IPS DF 4.7 (cell line): ENCODE results near the gene CCDC197.
A peak's percentile ranks its signal among the peaks of the same experiment; 100 is the strongest.

Experiments used
- DNase-seq: peaks from one replicate; pipeline ENCODE4 v3.0.0-alpha.2; 2013; ENCODE audit warnings: low spot score; ENCODE audit errors: extremely low read depth

CCDC197 gene

GRCh38 chr14:94022532-94023411 lies 25.7 kb downstream of the CCDC197 start:
- DNase-seq = no peak

DNA sequence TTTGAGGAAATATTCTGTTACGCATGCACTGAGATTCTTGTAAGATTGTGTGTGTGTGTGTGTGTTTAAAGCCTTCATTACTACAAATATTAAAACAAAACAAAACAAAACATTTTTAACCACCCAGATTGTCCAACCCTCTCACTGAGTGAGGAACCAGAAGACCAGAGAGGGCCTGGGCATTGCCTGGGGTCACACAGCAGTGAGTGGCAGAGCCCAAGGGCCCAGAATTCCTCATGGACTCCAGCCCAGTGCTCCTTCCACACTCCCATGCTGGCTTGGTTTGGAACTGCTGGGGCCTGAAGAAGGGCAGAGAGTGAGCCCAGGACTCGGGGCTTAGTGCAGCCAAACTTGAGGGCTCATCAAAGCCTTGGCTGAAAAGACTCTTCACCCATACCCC lies 27.4 kb downstream of the CCDC197 start:
- no peak for DNase-seq

DNA sequence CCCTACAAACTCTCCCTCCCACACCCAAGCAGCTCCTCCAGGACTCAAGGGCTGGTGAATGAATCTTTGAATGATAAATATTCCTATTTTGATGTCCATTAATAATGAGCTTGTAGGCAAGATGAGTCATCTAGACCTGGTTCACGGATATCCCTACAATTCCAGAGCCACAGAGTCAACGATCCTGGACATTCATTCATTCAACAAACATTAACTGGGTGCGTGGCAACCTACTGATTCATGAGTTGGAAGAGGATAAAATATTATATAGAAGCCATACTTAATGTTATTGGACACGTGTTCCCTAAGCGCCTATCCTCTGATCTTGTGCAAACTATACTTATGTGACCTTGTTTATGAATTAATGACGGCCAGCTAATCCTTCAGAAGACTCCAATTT lies 28.6 kb downstream of the CCDC197 start:
- no peak for DNase-seq

GRCh38 chr14:94026173-94026888 lies 29.2 kb downstream of the CCDC197 start, which contains the start of gene OTUB2:
OTUB2 (plus strand) TSS chr14:94026340; CDS start chr14:94026538, 198 bp downstream.
- DNase-seq = peak; percentile 91

- no peak for DNase-seq
Observed at GRCh38 chr14:94026889-94027469, 29.9 kb downstream of the CCDC197 start.

GRCh38 chr14:94027566-94028449 lies 30.7 kb downstream of the CCDC197 start:
- no peak for DNase-seq

DNA sequence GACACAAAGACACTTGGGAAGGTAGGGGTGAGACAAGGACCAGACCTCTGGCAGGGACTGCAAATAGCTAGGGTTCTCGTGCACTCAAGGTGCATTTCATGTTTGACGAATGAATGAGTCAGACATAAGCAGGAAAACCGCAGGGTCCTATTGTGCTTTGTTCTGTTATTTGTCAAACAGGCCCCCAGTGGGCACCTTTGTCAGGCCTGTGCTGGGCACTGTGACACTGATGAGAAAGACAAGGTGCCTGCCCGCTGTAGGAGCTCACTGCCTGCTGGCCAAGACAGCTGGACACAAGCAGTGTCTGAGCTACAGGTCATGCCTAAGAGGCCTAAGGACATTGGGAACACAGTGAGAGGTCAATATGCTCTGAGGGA lies 31.3 kb downstream of the CCDC197 start:
- no peak for DNase-seq

- DNase-seq = no peak
Observed at GRCh38 chr14:94029265-94029664, 32.2 kb downstream of the CCDC197 start.

- no peak for DNase-seq
Observed at GRCh38 chr14:94029671-94030203, 32.6 kb downstream of the CCDC197 start.

GRCh38 chr14:94030571-94030970 lies 33.5 kb downstream of the CCDC197 start:
- no peak for DNase-seq

- DNase-seq = no peak
Observed at GRCh38 chr14:94031161-94031882, 34.2 kb downstream of the CCDC197 start.

DNA sequence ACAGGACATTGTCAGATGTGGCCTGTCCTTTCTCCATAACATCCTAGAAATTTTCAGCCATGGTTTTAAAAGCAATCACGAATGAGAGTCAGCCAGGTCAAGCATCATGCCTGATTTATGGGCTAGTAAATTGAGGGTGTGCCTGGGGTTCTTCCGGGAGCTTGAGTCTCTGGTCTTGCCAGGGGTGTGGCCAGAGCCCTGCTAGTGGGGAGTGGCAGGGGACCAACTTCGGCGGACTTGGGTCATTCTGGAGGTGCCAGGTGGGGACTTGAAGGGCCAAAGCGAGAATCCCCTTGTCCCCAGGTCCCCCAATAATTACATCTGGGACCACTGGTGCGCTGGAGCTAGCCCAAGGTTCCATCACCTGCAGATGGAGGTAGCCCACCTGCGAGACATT lies 34.8 kb downstream of the CCDC197 start:
- DNase-seq = no peak

DNA sequence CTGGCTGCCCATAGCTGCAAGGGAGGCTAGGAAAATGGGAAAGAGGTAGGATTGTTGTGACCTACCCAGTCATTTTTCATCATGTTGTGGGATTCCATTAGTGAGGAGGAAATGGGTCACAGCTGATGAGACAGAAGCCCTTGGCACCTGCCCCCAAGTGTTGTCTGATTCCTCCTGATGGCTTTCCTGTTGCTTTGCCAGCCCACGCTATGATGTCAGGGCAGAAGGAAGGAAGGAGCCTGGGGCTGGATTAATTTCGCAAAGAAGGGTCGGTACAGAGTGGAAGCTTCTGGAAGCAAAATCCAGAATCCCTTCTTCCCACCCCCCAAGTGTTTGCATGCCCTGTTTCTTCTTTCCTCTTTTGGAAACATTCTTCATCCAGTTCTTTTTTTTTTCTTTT lies 37.8 kb downstream of the CCDC197 start:
- no peak for DNase-seq

GRCh38 chr14:94036313-94037167 lies 39.4 kb downstream of the CCDC197 start:
- peak; percentile 79 for DNase-seq

GRCh38 chr14:94037954-94038353 lies 40.9 kb downstream of the CCDC197 start:
- no peak for DNase-seq

DNA sequence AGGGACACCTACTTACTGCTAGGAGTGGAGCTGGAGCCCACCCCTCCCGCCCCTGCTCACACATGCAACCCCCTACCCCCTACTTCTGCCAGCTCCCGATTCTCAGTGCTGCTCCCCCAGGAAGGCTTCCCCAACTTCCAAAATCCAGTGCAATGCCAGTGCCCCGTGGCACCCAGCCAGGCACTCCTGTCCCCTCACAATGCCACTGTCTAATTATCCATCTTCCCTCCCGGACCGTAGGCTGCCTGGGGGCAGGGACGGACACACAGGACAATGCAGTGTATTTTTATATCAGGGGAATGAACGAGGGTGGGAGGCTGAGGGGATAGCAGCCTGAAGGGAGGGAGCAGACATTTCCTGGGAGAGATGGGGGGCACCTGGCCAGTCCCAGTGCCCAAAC lies 41.4 kb downstream of the CCDC197 start:
- no peak for DNase-seq

GRCh38 chr14:94038921-94039629 lies 42.0 kb downstream of the CCDC197 start:
- DNase-seq = no peak

DNA sequence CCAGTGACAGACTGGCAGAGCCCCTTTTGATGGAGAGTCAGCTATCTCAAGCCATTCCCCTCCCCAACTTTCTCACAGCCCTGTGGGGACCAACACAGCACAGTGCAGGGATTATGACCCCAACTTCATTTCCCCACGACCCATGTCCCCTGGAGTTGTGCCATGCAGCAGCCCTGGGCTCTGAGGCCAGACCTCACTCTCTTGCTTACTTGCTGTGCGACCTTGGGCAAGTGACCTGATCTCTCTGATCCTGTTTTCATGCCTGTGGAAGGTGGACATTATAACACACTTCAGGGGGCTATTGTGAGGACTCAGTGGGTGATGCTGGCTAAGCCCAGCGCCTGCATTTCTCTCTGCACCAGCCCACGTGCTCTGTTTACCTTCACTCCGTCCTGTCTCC lies 43.1 kb downstream of the CCDC197 start:
- DNase-seq = no peak

GRCh38 chr14:94040796-94041195 lies 43.7 kb downstream of the CCDC197 start:
- DNase-seq = no peak
